Stromal cell of bone marrow (primary cell): Measurements from ENCODE around the gene BLZF1.
"Not testable (repeated sequence)": the region's sequence is repeated elsewhere in the genome, so short reads cannot be mapped to it uniquely, and the experiment has no call there.

Experiments
- DNase-seq: peaks from one replicate; pipeline ENCODE4 v3.0.0-alpha.2; 2012; ENCODE audit warnings: low read depth

The BLZF1 gene, protein sequence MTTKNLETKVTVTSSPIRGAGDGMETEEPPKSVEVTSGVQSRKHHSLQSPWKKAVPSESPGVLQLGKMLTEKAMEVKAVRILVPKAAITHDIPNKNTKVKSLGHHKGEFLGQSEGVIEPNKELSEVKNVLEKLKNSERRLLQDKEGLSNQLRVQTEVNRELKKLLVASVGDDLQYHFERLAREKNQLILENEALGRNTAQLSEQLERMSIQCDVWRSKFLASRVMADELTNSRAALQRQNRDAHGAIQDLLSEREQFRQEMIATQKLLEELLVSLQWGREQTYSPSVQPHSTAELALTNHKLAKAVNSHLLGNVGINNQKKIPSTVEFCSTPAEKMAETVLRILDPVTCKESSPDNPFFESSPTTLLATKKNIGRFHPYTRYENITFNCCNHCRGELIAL

DNA sequence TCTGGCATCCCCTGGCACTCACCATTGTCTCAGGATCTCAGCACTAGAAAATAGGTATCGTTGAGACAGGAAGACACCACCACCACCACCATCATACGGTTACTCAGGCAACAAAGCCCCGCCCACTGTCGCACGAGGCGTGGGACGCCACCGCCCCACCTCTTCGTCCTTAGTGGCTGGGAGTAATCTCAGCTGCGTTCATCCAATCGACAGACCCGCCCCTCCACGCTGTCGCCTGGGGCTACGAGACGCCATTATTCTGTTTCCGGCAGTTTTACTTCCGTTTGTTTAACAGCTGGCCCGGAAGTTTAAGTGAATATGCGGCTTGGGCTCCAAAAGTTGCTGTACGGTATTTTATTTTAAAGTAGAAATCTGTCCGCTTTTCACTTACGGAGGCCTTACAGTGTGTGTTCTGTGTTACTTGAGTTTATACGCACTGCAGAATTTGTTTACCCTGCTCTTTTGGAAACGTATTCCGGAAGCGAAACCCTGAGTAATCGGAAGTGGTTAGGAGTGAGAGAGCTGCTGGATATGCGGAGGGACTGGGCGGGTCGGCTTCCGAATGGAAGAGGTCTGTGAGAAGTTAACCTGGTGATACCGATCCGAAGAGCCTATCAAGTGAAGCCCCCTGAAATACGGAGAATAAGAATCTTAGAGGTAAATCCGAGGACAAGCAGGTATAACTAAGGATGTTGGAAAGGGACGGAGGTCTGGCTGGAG is at the start of gene BLZF1, which contains the start of gene NME7:
BLZF1 (plus strand) TSS at position 510 of the 720 bp plus-strand sequence. CDS start 1,328 bp downstream, outside the sequence.
NME7 (minus strand) TSS at position 112 of the 720 bp plus-strand sequence; CDS start at position 25, 87 bp downstream.
- DNase-seq, result peak; percentile 96

DNA sequence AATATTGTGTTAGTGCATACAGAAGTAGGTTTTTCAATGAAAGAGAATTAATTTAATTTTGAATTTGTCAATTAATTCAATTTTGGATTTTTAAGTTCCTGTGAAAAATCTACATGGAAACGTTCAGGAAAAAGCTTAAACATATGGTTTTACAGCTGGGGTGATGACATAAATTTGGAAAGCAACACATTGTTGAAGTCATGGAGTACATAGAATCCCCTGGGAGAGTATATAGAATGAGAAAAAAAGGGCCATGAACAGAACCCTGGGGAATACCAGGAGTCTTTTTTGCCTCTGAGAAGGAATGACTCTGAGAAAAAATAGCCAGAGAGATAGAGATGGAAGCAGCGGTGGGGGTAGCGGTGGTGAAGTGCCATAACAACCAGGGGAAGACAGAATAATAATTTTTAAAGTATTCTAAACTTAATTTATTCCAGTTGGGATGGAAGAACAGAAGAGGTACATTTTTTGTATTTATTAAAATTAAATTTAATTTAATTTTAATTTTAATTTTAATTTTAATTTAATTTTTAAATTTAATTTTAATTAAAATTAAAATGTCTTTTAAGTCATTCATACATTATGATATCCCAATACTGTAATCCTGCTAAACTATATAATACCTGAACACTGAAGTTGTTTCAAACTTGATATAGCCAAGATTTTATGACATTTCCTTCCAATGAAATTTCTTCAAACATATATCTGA is 49.3 kb upstream of the BLZF1 start:
- no peak for DNase-seq

DNA sequence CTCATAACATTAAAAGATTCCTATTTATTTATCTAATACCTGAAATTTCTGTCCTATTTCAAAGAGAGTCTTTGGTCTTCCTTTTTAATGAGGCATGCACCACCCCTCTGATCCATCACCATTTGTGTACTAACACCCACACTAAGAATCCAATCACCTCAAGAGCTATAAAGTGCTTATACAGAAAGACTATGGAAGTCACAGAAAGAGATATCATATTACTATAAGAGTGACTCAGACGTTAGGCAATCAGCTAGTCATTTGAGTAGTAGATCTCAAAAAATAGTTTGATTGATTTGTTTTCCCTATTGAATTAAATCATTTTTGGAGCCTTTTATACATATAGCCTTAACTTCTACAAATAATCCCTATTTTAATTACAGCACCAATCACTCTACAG is 46.5 kb upstream of the BLZF1 start:
- DNase-seq, result peak; percentile 53

DNA sequence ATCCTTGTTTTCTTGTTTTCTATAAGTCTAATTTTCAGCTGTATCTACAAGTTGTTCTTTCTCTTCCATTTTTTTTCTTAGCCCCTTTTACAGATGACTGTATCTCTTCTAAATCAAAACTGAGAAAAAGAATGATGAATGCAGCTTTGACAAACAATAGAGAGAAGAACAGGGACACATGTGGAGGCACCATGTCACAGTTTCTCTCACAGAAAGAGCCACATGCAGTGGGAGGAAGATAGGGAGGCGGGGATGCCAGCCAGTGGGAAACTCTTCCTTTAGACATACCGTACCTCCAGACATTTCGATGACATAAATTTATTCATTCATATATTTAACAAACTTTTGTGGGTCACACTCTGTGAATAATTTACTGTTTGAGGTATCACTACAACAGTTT is 45.9 kb upstream of the BLZF1 start:
- DNase-seq, result no peak

DNA sequence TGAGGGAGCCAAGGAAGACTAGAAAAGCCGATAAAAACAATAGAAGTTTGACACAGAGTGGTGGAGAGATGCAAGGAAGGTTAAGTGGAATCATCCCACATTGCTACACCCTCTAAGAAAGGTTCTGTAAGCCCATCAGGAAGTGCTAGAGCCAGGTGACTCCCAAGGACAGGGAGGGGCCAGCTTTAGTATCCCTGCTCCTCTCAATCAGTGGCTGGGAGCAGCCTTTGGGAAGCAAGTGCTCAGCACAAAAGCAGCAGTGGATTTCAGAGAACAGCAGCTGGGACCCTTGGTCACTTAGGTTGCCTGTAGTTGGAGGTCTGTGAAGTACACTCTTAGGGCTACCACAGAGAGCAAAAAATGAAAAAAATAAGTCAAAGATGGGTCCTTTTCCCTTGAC is 42.9 kb upstream of the BLZF1 start:
- no peak for DNase-seq

DNA sequence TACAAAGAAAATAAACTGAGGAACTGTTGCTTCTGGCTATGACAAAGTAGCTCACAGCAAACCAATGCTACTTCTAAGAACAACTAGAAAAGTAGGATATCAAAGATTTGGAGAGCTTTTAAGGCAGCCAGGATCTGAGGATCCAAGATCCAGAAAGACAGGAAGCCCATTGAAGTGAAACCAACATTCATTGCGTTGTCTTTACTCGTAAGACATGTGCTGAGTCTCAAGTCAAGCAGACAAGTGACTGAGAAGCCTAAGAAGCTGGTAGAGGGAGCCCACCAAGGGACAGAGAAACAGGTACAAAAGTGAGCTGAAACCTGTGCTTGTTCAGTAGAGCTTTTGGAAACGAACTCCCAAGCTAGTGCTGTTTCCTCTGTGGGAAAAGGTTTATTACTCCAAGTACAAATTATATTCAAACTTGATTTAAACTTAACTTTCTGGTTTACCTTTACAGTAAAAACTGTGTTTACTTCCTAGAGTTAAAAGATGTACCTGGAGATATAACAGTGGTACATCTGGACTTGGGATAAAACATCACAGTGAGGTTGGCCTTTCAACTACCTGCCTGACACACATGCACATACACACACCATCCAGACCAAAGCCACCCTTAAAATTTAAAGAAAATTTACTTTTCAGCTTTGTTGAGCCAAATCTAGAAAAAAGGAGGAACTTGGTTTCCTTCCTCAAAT is 41.6 kb upstream of the BLZF1 start:
- DNase-seq, result no peak

DNA sequence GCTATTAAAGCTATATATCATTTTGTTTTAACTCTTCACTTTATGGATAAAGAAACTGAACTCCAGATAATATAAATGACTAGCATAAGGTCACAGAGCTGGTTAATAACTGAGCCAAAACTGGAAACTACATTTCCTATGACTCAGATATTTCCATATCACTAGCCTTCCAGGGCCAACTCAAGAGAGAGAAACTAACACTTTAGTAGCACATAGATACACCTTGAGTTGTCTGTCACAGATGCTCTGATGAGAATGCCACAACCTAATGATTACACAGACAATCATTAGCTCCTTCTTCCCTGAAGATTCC is 41.1 kb upstream of the BLZF1 start:
- no peak for DNase-seq

DNA sequence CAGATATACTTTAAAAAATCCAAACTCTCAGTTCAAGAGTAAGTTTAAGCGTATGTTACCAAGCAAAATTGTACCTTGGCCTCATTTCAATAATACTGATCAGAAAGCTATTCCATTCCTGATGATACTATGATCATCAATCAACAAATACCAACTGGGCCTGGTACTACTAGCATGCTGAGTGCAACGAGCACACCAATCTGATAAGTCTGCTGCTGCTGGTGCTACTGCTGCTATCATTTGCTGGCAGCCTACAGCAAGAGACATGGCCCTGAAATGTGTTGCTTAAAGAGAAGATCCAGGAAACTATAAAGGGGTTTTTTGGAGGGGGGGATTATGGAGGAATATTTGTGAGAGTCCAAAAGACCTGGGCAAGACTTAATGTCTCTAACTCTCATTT is 40.1 kb upstream of the BLZF1 start:
- DNase-seq, result no peak

DNA sequence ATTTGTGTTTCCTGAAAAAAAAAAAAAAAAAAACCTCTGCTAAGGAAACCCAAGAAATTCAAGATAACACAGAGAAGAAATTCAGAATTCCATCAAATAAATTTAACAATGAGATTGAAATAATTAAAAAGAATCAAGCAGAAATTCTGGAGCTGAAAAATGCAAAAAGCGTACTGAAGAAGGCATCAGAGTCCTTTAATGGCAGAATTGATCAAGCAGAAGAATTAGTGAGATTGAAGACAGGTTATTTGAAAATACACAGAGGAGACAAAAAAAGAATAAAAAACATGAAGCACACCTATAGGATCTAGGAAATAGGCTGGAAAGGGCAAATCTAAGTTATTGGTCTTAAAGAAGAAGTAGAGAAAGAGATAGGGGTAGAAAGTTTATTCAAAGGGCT is 38.6 kb upstream of the BLZF1 start:
- DNase-seq, result no peak

DNA sequence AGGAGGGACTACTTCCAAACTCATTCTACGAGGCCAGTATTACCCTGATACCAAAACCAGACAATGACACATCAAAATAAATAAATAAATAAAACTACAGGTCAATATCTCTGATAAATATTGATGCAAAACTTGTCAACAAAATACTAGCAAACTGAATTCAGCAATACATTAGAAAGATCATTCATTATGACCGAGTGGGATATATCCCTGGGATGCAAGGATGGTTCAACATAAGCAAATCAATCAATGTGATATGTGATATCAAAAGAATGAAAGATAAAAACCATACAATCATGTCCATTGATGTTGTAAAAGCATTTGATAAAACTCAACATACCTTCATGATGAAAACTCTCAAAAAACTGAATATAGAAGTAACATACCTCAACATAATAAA is 37.1 kb upstream of the BLZF1 start:
- DNase-seq, result no peak

DNA sequence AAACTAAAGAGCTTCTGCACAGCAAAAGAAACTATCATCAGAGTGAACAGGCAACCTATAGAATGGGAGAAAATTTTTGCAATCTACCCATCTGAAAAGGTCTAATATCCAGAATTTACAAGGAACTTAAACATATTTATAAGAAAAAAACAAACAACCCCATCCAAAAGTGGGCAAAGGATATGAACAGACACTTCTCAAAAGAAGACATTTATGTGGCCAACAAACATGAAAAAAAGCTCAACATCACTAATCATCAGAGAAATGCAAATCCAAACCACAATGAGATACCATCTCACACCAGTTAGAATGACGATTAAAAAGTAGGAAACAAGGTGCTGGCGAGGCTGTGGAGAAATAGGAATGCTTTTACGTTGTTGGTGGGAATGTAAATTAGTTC is 33.3 kb upstream of the BLZF1 start:
- DNase-seq, result not testable (repeated sequence)

DNA sequence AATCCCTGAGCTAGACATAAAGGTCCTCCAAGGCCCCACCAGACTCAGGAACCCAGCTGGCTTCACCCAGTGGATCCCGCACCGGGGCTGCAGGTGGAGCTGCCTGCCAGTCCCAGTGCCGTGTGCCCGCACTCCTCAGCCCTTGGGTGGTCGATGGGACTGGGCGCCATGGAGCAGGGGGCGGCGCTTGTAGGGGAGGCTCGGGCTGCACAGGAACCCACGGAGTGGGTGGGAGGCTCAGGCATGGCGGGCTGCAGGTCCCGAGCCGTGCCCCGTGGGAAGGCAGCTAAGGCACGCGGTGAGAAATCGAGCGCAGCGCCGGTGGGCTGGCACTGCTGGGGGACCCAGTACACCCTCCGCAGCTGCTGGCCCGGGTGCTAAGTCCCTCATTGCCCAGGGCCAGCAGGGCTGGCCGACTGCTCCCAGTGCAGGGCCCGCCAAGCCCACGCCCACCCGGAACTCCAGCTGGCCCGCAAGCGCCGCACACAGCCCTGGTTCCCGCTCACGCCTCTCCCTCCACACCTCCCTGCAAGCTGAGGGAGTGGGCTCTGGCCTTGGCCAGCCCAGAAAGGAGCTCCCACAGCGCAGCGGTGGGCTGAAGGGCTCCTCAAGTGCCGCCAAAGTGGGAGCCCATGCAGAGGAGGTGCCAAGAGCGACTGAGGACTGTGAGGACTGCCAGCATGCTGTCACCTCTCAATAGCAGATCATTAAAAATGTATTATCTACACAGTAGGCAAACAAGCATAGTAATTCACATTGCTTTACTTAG is 30.9 kb upstream of the BLZF1 start:
- not testable (repeated sequence) for DNase-seq

DNA sequence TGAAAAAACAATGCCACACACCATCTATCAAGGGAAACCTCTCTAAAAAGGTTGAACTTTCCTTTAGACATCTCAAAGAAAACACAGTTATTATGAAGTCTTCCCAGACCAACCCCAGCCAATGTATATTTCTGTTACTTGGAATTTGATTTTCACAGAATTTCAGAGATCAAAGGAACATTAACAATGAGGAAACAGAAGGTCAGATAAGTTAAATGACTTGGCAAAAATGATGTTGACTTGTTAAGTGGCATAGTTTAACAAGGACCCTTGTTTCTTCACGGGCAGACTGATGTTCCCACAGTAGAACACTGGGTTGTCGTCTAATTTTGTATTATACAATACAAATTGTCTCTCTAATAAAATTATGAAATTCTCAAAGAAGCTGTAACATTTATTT is 29.4 kb upstream of the BLZF1 start:
- no peak for DNase-seq

DNA sequence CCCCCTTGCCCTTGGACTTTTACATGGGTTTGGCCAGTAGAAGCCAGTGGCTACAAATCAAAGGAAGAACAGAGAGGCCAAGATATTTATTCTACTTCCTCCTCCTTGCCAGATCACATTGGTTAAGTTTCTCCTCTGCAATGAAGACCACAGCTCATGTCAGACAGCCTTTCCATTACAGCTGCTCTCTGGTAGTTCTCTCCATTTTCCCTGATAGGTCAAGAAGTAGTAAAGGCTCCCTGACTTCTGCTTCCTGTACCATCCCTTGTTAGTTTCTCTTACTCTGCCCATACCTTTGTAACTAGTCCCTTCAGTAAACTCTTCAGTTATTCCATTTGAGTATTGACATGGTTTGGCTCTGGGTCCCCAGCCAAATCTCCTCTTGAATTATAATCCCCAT is 28.2 kb upstream of the BLZF1 start:
- no peak for DNase-seq

DNA sequence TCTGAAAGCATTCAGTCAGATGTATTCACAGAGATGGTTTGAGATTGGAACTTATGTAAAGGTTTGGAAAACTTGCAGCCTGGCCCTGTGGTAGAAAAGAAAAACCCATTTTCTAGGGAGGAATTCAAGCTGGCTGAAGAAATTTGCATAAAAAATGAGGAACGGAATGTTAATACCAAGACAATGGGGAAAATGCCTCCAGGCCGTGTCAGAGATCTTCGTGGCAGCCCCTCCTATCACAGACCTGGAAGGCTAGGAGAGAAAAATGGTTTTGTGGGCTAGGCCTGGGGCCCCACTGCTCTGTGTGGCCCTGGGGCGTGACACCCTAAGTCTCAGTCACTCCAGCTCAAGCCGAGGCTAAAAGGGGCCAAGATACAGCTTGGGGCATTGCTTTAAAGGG is 27.1 kb upstream of the BLZF1 start:
- no peak for DNase-seq

DNA sequence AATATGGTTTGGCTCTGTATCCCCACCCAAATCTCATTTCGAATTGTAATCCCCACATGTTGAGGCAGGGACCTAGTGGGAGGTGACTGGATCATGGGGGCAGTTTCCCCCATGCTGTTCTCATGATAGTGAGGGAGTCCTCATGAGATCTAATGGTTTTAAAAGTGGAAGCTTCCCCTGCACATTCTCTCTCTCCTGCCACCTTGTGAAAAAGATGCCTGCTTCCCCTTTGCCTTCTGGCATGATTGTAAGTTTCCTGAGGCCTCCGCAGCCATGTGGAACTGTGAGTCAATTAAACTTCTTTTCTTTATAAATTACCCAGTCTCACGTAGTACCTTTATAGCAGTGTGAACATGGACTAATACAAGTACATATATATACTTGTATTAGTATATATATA is 25.9 kb upstream of the BLZF1 start:
- not testable (repeated sequence) for DNase-seq

DNA sequence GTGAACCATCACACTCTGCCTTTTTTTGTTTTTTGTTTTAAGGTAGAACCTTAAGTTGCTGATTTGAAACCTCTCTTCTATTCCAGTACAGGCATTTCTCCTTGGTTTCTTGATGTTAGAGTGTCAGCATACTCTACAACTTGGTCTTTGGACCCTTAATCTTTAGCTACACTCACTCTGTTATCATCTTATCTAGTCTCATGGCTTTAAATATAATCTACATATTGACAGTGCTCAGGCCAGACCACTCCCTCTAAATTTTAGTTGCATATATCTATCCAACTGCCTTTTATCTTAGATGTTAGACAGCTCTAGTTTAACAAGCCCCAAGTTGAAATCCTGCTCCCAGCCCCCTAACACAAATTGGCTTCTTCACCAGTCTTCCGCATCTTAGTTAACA is 22.5 kb upstream of the BLZF1 start:
- no peak for DNase-seq

DNA sequence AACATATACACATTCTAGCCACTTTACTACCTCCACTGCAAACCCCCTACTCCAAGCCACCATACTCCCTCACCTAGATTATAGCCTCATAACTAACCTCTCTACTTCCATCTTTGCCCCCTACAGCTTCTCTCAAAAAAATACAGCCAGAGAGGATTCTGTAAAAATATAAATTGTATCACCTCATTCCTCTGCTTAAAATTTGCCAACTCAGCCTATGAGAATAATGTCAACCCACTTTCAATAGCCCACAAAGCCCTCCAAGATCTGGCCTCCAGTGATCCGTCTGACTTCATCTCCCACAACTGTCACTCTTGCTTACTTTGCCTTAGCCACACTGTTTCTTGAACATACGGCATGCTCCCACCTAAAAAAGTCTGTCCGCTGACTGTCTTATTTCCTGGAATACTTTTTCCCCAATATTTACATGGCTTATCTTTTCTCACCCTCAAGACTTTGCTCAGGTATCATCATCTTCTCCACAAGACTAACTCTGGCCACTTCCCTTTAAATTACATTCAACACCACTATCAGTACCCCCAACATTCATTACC is 21.9 kb upstream of the BLZF1 start:
- DNase-seq, result no peak

DNA sequence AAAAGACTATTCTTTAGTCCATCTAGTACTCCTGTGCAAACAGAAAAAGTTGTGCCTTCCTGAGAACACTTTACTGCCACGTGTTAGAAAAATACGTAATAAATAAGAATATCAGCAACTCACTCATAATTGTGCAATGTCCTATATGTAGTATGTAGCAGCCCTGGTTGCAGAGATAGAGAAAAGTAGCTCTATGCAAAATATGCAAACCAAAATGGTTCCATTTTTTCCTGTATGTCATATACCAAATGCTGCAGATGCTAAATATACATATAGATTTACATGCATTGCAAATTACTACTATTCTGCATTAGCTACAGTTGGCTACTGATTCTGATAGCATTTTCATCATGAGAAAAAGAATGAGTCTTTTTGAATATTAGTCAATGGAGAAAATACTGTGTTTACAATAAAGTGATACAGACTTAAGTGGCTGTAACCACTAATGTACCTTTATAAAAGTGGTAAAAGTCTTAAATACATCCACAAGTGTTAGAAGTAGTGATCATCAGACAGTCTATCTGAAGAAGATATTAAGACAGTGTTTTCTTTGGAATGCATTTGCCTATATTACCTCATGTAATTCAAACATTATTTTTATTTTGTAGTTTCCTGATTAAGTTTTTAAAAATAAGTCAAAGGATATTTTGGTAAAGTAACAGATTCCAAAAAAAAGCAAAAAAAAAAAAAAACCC is 20.2 kb upstream of the BLZF1 start:
- no peak for DNase-seq

DNA sequence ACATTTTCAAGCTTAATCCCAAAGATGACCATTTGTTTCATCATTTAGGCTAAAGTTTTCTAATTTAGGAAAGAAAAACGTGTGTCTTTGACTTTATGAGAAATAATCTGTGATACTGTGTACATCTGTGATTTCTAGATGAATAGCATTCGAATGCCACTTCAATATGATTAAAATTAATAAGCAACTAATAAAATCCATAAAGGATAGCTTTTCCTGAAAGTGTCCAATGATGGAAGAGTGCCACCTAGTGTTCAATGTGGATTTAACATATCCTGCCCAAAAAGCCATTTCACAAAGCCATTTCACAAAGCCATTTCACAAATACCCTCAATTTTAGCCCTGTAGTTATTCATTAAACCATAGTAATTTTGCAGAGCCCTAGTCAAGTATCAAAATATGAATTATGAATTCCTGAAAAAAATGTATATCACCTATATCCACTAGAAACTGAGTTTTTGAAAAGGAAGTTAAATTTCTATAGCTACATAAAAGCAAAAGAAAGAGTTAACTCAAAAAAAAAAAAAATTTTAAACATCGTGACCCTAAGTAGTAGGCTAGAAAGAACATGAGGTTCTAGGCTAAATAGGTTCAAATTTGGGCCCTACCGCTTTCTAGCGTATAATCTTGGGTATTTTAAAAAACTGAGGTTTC is 19.5 kb upstream of the BLZF1 start:
- DNase-seq, result no peak
